Measurements from ENCODE around the gene MAGEA2.
"Not testable (repeated sequence)": the region's sequence is repeated elsewhere in the genome, so short reads cannot be mapped to it uniquely, and the experiment has no call there.

MAGEA2 gene, protein sequence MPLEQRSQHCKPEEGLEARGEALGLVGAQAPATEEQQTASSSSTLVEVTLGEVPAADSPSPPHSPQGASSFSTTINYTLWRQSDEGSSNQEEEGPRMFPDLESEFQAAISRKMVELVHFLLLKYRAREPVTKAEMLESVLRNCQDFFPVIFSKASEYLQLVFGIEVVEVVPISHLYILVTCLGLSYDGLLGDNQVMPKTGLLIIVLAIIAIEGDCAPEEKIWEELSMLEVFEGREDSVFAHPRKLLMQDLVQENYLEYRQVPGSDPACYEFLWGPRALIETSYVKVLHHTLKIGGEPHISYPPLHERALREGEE

DNA sequence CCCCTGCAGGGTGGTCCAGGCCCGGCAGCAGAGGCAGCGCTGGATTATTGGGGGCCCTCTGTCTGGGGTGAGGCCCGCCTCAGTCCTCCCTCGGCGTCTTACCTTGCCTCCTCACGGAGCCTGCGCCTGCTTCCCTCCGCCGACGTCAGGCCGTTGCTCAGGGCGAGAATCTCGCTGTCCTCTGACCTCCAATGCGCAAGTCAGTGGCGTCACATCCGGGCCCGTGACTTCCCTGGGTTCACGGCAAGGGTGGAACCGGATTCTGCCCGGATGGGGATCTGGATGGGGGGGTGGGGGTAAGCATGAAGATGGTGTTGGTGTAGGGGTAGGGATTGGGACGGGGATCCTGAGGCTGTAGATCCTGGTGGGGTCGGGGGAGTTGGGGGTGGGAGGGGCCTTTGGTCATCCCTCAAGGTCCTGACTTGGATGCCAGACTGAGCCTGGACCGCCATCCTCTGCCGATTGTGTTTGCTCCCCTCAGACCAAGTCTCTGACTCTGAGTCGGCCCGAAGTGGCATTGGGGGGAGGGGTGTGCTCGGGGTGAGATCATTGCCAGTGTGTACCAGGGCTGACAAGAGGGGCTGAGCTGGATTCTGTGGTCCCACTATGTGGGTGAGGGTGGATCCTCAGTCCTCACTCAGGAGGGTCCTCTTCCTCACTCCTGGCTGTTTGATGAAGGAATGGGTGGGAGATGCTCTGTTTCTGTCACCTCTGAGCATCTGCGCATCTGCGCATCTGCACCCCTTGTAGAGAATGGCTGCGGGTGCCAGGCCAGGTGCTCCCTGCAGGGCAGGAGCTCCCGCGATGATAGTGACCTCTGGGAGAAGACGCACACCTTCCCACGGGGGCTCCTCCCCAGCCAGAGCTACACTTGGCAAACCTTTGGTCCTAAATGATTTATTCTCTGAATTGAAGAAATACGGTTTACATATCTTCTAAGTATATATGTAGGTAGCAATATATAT is at the start of gene MAGEA2:
Gene MAGEA2 (minus strand): TSS at position 157 of the 965 bp plus-strand sequence. CDS start 2,479 bp downstream, outside the sequence.
- DNase-seq (ENCODE audit: low spot score), result not testable (repeated sequence)

DNA sequence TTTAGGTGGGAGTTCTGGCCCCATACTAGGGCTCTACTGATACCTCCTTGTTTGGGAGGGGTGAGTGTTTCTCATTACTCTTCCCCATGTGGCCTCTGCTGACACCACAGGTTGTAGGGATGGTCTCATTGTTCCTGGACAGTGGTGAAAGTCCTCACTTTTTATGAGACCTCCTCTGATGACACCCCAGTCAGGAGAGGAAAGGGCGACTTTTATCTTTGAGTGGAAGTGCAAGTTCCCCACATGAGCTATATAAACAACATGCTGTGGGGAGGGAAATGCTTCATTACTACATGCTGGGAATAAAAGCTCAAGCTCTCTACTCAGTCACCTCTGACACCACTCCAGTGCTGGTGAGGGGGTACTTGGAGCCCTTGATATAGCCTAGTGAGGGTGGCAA is 45.3 kb upstream of the MAGEA2 start:
- no peak for DNase-seq (ENCODE audit: low spot score)

DNA sequence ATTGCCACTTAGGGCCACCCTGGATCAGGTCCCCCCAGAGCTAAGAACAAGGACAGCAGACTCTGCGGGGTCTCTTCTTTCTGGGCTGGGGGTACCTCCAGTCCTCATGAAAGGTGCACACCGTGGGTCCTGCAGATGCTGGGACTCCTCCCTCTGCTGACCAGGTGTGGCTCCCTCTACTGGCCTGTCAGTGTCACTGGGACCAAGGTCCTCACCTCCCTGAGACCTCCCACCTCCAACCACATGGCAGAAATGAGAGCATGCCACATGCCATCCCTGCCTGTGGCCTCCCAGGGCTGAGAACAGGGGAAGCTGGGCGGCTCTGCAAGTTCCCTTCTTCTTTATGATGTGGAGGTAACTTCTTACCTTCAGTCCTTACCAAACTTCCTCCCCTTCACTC is 33.4 kb upstream of the MAGEA2 start:
- DNase-seq (ENCODE audit: low spot score), result not testable (repeated sequence)

DNA sequence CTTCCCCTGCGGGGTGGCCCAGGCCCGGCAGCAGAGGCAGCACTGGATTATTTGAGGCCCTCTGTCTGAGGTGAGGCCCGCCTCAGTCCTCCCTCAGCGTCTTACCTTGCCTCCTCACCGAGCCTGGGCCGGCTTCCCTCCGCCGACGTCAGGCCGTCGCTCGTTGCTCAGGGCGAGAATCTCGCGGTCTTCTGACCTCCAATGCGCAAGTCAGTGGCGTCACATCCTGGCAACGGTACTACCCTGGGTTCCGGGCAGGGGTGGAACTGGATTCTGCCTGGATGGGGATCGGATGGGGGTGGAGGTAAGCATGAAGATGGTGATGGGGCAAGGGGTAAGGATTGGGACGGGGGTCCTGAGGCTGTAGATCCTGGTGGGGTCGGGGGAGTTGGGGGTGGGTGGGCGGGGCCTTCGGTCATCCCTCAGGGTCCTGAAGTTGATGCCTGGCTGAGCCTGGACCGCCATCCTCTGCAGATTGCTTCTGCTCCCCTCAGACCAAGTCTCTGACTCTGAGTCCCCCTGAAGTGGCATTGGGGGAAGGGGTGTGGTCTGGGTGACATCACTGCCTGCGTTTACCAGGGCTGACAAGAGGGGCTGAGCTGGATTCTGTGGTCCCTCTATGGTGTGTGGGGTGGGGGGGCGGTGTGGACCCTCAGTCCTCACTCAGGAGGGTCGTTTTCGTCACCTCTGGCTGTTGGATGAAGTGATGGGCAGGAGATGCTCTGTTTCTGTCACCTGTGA is 16.1 kb upstream of the MAGEA2 start, which contains the start of gene MAGEA6:
Gene MAGEA6 (minus strand): TSS at position 141 of the 741 bp plus-strand sequence. CDS start 2,039 bp downstream, outside the sequence.
- DNase-seq (ENCODE audit: low spot score), result not testable (repeated sequence)

DNA sequence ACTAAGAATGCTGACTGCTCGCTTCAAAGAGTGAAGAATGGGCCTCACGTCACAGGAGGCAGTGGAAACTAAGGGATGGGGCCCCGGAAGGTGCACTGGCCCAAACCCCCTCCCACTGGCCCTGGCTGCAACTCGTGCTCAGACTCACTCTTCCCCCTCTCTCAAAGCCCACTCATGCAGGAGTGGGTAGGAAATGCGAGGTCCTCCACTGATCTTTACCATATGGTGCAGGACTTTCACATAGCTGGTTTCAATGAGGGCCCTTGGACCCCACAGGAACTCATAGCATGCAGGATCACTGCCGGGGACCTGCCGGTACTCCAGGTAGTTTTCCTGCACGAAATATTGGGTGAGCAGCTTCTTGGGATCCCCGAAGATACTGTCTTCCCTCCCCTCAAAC is 12.9 kb upstream of the MAGEA2 start:
- not testable (repeated sequence) for DNase-seq (ENCODE audit: low spot score)

DNA sequence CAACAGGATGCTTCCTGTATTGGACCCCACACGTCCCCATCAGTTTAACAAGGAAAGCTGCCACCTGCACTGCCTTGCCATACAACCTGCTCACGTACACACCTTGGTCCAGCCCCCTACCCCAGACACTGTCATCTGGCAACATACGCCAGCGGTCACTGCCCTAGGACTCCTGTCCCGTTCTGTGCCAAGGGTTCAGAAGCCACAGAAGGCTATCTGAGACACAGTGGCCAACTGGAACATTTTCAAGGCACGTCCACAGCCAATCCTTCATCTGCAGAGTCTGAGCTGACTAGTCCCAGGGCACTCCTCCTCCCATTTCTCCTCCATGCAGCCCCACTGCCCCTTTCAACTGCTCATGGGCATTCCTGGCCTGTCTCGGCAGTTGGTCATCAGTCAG is 7.9 kb upstream of the MAGEA2 start:
- not testable (repeated sequence) for DNase-seq (ENCODE audit: low spot score)

DNA sequence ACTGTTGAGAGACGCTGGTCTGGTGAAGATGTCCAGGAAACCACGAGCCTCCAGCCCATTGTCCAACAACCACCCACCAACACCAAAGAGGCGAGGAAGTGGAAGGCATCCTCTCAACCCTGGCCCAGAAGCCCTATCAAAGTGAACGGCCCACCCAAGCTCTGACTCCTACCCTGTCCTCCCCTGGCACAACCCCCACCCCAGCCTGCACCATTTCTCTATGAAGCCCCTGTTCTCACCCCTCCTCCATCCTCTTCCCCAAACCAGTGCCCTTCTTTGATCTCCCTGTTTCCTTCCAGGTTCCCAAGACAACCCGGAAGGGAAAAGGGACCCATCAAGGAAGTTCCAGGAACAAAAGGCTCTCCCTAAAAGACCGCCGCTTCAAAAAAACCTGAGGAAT is 5.9 kb upstream of the MAGEA2 start:
- not testable (repeated sequence) for DNase-seq (ENCODE audit: low spot score)

DNA sequence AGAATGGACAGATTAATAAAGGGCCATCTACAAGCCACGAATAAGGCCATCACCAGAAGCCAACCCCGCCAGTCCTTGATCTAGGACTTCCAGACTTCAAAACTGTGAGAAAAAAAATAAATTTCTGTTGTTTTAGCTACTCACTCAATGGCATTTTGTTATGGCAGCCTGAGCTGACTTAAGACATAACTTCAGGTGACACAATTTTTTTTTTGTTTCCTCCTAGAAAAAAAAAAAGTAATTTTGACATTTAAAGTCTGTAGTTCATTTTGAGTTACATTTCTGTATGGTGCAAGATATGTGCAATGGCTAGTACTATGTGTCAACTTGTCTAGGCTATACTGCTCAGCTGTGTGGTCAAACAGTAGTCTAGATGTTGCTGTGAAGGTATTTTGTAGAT is 5.3 kb upstream of the MAGEA2 start, which contains the start of gene CSAG3:
Gene CSAG3 (plus strand): TSS at position 301 of the 400 bp plus-strand sequence.
- DNase-seq (ENCODE audit: low spot score), result not testable (repeated sequence)

DNA sequence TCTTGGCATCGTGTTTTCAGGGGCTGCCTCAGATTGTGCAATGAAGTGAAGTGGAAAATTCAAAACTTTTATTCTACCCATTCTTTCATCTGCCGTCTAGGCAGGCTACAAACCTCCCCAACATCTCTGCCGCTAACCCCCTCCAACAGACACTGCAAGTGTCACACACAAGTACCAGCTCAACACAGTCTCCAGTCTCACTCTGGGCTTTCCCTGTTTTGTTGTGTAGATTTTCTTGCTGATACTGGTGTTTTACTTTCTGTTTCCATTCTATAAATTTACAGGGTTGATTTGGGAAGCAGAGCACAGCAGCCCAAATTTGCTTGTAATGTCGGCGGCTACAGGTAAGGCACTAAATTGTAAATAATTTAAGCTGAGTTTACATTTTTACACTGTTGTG is 1.2 kb upstream of the MAGEA2 start:
- not testable (repeated sequence) for DNase-seq (ENCODE audit: low spot score)

DNA sequence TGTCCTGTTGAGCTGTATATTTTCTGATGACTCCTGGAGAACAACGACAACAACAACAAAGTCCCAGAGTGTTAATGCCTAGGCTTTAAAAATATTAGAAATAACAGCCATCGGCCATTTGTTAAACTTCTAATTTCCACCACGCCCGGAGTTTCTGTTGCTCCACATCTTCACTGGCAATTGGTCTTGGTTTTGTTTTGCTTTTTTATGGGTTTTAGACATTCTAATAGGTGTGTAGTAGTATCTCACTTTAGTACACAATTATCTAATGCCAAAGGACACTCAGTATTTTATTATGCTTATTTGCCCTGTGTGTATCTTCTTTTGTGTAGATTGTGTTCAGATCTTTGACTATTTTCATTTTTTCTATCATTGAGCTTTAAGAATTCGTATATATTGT is 15.1 kb downstream of the MAGEA2 start:
- DNase-seq (ENCODE audit: low spot score), result no peak

DNA sequence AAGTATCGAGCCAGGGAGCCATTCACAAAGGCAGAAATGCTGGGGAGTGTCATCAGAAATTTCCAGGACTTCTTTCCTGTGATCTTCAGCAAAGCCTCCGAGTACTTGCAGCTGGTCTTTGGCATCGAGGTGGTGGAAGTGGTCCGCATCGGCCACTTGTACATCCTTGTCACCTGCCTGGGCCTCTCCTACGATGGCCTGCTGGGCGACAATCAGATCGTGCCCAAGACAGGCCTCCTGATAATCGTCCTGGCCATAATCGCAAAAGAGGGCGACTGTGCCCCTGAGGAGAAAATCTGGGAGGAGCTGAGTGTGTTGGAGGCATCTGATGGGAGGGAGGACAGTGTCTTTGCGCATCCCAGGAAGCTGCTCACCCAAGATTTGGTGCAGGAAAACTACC is 17.1 kb downstream of the MAGEA2 start:
- not testable (repeated sequence) for DNase-seq (ENCODE audit: low spot score)

DNA sequence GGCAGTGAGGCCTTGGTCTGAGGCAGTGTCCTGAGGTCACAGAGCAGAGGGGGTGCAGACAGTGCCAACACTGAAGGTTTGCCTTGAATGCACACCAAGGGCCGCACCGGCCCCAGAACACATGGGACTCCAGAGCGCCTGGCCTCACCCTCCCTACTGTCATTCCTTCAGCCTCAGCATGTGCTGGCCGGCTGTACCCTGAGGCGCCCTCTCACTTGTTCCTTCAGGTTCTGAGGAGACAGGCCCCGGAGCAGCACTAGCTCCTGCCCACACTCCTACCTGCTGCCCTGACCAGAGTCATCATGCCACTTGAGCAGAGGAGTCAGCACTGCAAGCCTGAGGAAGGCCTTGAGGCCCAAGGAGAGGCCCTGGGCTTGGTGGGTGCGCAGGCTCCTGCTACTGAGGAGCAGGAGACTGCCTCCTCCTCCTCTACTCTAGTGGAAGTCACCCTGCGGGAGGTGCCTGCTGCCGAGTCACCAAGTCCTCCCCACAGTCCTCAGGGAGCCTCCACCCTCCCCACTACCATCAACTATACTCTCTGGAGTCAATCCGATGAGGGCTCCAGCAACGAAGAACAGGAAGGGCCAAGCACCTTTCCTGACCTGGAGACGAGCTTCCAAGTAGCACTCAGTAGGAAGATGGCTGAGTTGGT is 17.7 kb downstream of the MAGEA2 start:
- no peak for DNase-seq (ENCODE audit: low spot score)

DNA sequence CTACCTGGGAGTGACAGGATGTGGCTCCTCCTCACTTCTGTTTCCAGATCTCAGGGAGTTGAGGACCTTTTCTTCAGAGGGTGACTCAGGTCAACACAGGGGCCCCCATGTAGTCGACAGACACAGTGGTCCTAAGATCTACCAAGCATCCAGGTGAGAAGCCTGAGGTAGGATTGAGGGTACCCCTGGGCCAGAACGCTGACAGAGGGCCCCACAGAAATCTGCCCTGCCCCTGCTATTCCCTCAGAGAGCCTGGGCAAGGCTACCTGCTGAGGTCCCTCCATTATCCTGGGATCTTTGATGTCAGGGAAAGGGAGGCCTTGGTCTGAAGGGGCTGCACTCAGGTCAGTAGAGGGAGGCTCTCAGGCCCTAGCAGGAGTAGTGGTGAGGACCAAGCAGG is 18.5 kb downstream of the MAGEA2 start:
- DNase-seq (ENCODE audit: low spot score), result no peak

DNA sequence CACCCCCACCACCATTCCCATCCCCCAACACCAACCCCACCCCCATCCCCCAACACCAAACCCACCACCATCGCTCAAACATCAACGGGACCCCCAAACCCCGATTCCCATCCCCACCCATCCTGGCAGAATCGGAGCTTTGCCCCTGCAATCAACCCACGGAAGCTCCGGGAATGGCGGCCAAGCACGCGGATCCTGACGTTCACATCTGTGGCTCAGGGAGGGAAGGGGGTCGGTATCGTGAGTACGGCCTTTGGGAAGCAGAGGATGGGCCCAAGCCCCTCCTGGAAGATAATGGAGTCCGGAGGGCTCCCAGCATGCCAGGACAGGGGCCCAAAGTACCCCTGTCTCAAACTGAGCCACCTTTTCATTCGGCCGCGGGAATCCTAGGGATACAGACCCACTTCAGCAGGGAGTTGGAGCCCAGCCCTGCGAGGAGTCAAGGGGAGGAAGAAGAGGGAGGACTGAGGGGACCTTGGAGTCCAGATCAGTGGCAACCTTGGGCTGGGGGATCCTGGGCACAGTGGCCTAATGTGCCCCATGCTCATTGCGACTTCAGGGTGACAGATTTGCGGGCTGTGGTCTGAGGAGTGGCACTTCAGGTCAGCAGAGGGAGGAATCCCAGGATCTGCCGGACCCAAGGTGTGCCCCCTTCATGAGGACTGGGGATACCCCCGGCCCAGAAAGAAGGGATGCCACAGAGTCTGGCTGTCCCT is 19.3 kb downstream of the MAGEA2 start:
- DNase-seq (ENCODE audit: low spot score), result not testable (repeated sequence)

DNA sequence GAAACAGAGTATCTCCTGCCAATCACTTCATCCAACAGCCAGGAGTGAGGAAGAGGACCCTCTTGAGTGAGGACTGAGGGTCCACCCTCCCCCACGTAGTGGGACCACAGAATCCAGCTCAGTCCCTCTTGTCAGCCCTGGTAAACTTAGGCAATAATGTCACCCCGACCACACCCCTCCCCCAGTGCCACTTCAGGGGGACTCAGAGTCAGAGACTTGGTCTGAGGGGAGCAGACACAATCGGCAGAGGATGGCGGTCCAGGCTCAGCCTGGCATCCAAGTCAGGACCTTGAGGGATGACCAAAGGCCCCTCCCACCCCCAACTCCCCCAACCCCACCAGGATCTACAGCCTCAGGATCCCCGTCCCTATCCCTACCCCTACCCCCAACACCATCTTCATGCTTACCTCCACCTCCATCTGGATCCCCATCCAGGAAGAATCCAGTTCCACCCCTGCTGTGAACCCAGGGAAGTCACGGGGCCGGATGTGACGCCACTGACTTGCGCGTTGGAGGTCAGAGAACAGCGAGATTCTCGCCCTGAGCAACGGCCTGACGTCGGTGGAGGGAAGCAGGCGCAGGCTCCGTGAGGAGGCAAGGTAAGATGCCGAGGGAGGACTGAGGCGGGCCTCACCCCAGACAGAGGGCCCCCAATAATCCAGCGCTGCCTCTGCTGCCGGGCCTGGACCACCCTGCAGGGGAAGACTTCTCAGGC is 20.2 kb downstream of the MAGEA2 start, which contains the start of the genes CSAG1 and MAGEA12:
Gene CSAG1 (minus strand): TSS at position 461 of the 715 bp plus-strand sequence. CDS start 1,261 bp downstream, outside the sequence.
Gene MAGEA12 (plus strand): TSS at position 497 of the 715 bp plus-strand sequence. CDS start 2,405 bp downstream, outside the sequence.
- no peak for DNase-seq (ENCODE audit: low spot score)

DNA sequence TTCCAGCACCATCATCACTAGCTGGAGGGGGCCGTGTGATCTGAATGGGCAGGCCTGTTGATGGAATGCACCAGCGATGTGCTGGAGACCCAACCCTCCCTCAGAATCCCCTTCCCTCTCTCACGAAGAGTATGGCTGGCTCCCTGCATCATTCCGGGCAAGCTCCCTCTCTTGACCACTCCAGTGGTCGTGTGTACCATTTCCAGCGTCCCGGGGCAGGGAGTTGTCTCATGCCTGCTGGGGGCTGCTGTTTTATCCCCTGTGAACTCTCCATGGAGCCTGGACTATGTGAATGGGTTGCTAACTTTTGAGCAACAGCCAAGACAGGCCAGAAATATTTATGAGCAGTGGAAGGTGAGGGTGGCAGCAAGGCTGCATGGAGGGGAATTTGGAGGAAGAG is 28.2 kb downstream of the MAGEA2 start:
- no peak for DNase-seq (ENCODE audit: low spot score)

DNA sequence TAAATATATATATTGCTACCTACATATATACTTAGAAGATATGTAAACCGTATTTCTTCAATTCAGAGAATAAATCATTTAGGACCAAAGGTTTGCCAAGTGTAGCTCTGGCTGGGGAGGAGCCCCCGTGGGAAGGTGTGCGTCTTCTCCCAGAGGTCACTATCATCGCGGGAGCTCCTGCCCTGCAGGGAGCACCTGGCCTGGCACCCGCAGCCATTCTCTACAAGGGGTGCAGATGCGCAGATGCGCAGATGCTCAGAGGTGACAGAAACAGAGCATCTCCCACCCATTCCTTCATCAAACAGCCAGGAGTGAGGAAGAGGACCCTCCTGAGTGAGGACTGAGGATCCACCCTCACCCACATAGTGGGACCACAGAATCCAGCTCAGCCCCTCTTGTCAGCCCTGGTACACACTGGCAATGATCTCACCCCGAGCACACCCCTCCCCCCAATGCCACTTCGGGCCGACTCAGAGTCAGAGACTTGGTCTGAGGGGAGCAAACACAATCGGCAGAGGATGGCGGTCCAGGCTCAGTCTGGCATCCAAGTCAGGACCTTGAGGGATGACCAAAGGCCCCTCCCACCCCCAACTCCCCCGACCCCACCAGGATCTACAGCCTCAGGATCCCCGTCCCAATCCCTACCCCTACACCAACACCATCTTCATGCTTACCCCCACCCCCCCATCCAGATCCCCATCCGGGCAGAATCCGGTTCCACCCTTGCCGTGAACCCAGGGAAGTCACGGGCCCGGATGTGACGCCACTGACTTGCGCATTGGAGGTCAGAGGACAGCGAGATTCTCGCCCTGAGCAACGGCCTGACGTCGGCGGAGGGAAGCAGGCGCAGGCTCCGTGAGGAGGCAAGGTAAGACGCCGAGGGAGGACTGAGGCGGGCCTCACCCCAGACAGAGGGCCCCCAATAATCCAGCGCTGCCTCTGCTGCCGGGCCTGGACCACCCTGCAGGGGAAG is 39.5 kb downstream of the MAGEA2 start, which contains the start of gene MAGEA2B:
Gene MAGEA2B (plus strand): TSS at position 814 of the 973 bp plus-strand sequence. CDS start 2,479 bp downstream, outside the sequence.
- DNase-seq (ENCODE audit: low spot score), result not testable (repeated sequence)

DNA sequence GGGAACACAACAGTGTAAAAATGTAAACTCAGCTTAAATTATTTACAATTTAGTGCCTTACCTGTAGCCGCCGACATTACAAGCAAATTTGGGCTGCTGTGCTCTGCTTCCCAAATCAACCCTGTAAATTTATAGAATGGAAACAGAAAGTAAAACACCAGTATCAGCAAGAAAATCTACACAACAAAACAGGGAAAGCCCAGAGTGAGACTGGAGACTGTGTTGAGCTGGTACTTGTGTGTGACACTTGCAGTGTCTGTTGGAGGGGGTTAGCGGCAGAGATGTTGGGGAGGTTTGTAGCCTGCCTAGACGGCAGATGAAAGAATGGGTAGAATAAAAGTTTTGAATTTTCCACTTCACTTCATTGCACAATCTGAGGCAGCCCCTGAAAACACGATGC is 40.4 kb downstream of the MAGEA2 start:
- DNase-seq (ENCODE audit: low spot score), result not testable (repeated sequence)

All from RKO (cell line).